Anterior cingulate cortex (tissue), 58 donors: ENCODE measurements around the gene MAP3K2.

Experiments
- DNase-seq, 58 donors: peaks; one replicate each; lab custom pipeline; 2025; lab: John Stamatoyannopoulos, UW

The MAP3K2 gene

DNA sequence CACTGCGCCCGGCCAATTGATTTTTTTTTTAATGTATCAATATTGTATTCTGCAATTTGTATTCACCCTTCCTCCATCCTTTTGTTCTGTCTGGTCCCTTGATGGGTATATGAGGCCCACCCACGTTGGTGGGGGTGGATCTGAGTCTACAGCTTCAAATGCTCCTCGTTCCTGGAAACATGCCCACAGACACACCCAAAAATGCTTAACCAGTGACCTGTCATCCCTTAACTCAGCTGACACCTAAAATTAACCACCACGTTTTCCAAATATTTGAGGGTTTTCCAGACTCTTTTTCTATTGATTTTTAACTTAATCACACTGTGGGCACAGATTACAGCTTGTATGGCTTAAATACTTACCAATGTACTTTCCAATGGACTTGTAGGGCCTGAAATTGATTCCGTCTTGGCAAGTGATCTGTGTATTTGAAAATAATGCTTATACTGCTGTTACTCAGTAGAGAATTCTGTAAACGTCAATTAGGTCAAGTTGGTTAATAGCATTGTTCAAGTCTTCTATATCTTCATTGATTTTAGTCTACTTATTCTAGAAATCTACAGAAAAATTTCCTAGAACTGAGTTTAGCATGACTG is 133.3 kb downstream of the MAP3K2 start:
- DNase-seq: no peak
